ENCODE measurements around the gene ANTXR1. TPM values are rescaled to one million over a fixed set of nuclear protein-coding genes. Genes with fewer than 3 reads are reported as not detected.

Gene ANTXR1
- total RNA-seq, 1 experiment from 2014 or later = 25.7 TPM

DNA sequence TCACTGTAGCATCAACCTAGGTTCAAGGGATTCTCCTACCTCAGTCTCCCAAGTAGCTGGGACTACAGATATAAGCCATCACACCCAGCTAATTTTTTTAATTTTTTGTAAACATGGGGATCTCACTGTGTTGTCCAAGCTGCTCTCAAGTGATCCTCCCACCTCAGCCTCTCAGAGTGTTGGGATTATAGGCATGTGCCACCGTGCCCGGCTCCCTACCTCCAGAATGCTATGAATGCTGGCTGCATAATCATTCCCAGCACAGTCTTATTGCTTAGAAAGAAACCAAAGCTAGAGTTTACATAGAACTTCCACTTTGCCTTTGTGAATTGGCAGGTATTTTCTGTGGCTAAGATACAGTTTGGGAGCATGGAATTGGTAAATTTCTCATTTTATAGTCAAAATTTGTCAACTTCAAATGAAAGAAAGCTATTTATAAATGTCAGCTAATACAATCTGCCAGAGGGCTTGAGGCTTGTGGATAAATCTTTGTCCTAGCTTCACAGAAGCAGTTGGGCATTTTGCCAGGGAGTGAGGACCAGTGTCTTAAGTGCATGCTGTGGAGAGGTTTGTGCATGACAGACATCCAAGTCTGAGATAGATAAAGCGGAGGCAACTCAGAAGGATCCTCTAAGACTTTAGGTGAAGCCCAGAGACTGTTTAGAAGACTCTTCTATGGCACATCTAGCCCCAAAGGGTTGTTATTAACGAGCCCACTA, 175.4 kb downstream of the ANTXR1 start:
- ATAC-seq (no peak), DNase-seq (ENCODE audit: low read depth, low spot score) (no peak)
- H3K9ac ChIP-seq (ENCODE audit: low read length) = no peak overlapping the region
- H4K20me1 ChIP-seq (ENCODE audit: insufficient read depth) = no peaks in the 10 kb centered on the region
- no peak overlapping the region for H3K27ac ChIP-seq (ENCODE audit: low read depth, low read length)
- H2AFZ ChIP-seq (ENCODE audit: low read depth, low read length, poor library complexity, severe bottlenecking) = no peak overlapping the region
- BruUV-seq (replicated peaks) = no TSS peak
- no peak overlapping the region for H3K4me2 ChIP-seq (ENCODE audit: low read length)
- no peaks in the 10 kb centered on the region for H3K4me1 ChIP-seq (ENCODE audit: control insufficient read depth in 1 of 2, insufficient read depth in 2 of 2, low read length in 2 of 2)
- peaks cover 0 to 2% of the 10 kb centered on the region in 2 experiments; a peak in 1 of 4 replicates for H3K36me3 ChIP-seq (ENCODE audit: control insufficient read depth in 1 of 2, insufficient read depth in 2 of 2, low read length in 2 of 2)
- no peaks in the 10 kb centered on the region for H3K27me3 ChIP-seq (ENCODE audit: insufficient read depth, low read length)
- intact Hi-C loops (cut with micrococcal nuclease) = no loop called here
- H3K79me2 ChIP-seq (ENCODE audit: insufficient read depth, low read length) = no peaks in the 10 kb centered on the region
- no peak overlapping the region for H3K4me3 ChIP-seq (replicated peaks in 1 of 2; ENCODE audit: low read depth in 1 of 2, low read length in 2 of 2)
- TF ChIP-seq EZH2 (IDR thresholded peaks at IDR 0.05) = no peak
- TF ChIP-seq REST (IDR thresholded peaks at IDR 0.05; ENCODE audit: low read depth) = no peak
- TF ChIP-seq, protein P1, sequence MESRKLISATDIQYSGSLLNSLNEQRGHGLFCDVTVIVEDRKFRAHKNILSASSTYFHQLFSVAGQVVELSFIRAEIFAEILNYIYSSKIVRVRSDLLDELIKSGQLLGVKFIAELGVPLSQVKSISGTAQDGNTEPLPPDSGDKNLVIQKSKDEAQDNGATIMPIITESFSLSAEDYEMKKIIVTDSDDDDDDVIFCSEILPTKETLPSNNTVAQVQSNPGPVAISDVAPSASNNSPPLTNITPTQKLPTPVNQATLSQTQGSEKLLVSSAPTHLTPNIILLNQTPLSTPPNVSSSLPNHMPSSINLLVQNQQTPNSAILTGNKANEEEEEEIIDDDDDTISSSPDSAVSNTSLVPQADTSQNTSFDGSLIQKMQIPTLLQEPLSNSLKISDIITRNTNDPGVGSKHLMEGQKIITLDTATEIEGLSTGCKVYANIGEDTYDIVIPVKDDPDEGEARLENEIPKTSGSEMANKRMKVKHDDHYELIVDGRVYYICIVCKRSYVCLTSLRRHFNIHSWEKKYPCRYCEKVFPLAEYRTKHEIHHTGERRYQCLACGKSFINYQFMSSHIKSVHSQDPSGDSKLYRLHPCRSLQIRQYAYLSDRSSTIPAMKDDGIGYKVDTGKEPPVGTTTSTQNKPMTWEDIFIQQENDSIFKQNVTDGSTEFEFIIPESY (IDR thresholded peaks at IDR 0.05; ENCODE audit: extremely low read depth, insufficient replicate concordance, low read length) = no peak
- no peak for TF ChIP-seq EGR1 (IDR thresholded peaks at IDR 0.05; ENCODE audit: low read depth)
- TF ChIP-seq CBX3 (IDR thresholded peaks at IDR 0.05; ENCODE audit: low read depth) = no peak
- TF ChIP-seq ZFX (IDR thresholded peaks at IDR 0.05) = no peak
- no peak for TF ChIP-seq POLR2AphosphoS5 (IDR thresholded peaks at IDR 0.05; ENCODE audit: low read depth, low read length)
- TF ChIP-seq FOSL1 (IDR thresholded peaks at IDR 0.05; ENCODE audit: low read depth) = no peak
- TF ChIP-seq SIN3A (IDR thresholded peaks at IDR 0.05; ENCODE audit: low read depth) = no peak
- TF ChIP-seq POLR2A (IDR thresholded peaks at IDR 0.05; ENCODE audit: borderline replicate concordance, extremely low read depth, insufficient read depth, insufficient read length) = no peak
- TF ChIP-seq, protein P2, sequence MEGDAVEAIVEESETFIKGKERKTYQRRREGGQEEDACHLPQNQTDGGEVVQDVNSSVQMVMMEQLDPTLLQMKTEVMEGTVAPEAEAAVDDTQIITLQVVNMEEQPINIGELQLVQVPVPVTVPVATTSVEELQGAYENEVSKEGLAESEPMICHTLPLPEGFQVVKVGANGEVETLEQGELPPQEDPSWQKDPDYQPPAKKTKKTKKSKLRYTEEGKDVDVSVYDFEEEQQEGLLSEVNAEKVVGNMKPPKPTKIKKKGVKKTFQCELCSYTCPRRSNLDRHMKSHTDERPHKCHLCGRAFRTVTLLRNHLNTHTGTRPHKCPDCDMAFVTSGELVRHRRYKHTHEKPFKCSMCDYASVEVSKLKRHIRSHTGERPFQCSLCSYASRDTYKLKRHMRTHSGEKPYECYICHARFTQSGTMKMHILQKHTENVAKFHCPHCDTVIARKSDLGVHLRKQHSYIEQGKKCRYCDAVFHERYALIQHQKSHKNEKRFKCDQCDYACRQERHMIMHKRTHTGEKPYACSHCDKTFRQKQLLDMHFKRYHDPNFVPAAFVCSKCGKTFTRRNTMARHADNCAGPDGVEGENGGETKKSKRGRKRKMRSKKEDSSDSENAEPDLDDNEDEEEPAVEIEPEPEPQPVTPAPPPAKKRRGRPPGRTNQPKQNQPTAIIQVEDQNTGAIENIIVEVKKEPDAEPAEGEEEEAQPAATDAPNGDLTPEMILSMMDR (IDR thresholded peaks at IDR 0.05 in 2 of 3, conservative IDR thresholded peaks at IDR 0.05 in 1 of 3; ENCODE audit: borderline replicate concordance in 1 of 3, insufficient read depth in 1 of 3, low read depth in 2 of 3, low read length in 2 of 3) = no peak
- no peak for TF ChIP-seq SP1 (IDR thresholded peaks at IDR 0.05; ENCODE audit: low read depth)
- TF ChIP-seq YY1 (IDR thresholded peaks at IDR 0.05; ENCODE audit: extremely low read depth, insufficient replicate concordance, low read depth, low read length) = no peak
- TF ChIP-seq, protein P3, sequence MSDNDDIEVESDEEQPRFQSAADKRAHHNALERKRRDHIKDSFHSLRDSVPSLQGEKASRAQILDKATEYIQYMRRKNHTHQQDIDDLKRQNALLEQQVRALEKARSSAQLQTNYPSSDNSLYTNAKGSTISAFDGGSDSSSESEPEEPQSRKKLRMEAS (IDR thresholded peaks at IDR 0.05) = no peak
- no peak for TF ChIP-seq ZNF274 (IDR thresholded peaks at IDR 0.05; ENCODE audit: low read depth, low read length)
- TF ChIP-seq SRF (IDR thresholded peaks at IDR 0.05; ENCODE audit: low read depth) = no peak
- no peaks in the 10 kb centered on the region for H3K9me2 ChIP-seq (ENCODE audit: insufficient read depth)
- ChIA-PET CTCF (no interaction called here), POLR2A (no interaction called here), RAD21 (ENCODE audit: low non-redundant PET in 1 of 2, low total read pairs in 2 of 2, uncharacterized antibody in 2 of 2, unreplicated experiment in 2 of 2) (no interaction called here)
- no peaks in the 10 kb centered on the region for H3K9me3 ChIP-seq (ENCODE audit: control insufficient read depth in 1 of 2, insufficient read depth in 1 of 2, low read depth in 1 of 2, low read length in 2 of 2)

Data from HCT116 (cell line).